Measurements from ENCODE around the gene GNG8. TPM values are rescaled to one million over a fixed set of nuclear protein-coding genes. Genes with fewer than 3 reads are reported as not detected.

The GNG8 gene
- polyA plus RNA-seq, 1 of the 3 experiments (the other 2 are of a cell fraction): not detected

DNA sequence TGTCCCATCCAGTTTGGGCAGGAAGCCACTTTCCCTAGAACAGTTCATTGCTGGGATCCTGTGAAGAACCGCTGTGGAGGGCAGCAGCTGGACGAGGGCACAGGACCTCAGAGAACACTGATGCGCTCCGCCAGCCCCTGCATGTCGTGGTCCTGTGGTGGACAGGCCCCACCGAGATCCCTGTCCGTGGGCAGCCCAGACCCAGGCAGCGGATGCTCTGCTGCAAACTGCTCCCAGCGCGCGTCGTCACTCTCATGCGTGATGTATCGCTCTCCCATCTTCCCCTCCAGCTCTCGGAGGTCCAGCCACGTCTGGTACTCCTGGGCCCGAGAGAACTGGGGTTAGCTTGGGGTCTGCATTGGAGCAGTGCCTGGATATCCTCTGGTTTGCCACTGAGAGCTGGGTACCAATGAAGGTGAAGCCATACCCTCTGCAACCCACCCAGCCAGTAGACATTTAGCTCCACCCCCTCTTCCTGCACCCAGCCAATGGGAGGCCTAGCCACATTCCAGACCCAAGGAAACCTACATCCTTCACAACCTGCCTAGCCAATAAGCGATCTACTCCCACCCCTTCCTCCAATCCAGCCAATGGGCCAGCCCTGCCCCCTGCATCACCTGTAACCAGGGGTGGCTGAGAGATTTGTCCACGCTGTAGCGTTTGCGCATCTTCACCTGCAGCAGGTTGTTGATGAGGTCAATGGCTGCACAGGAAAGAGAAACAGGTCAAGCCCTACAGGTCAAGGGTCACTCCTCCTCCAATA is 38.6 kb upstream of the GNG8 start:
- 96% methylated on average over 17 of the region's 21 CpGs for WGBS (ENCODE audit: low lambda C conversion rate)

DNA sequence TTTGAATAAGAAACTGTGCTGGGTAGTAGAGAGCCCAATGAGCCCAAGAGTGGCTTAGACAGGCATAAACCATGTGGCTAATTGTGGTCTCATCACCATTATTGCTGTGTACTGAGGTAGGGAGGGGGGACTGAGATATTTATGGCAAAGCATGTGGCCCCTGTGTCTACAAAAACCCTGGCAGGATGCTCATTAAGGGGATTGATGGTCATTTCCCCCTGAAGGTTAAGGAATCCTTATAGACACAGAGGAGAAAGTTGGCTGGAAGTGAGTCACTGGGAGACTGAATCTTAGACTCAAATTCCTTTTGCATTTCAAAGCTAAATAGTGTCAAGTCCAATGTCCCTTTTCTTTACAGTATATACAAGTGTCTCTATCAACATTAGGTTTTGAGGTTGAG is 34.8 kb upstream of the GNG8 start:
- Histone ChIP-seq H3K4me2 (0 out of 2 replicates have a peak overlapping the region, but pooled peaks have one; percentile 1), H2AFZ (ENCODE audit: low read depth) (no peak overlapping the region), H3K4me1 (ENCODE audit: control insufficient read depth in 1 of 2, insufficient read depth in 2 of 2, low read depth in 1 of 2, low read length in 1 of 2) (peaks cover 0 to 3% of the 10 kb centered on the region in 2 experiments; a peak in 1 of 4 replicates), H3K9me3 (no peaks in the 10 kb centered on the region), H3F3A (replicated peaks; ENCODE audit: insufficient read depth) (peaks cover 20% of the 10 kb centered on the region), H3K4me3 (ENCODE audit: low read depth in 2 of 2, low read length in 1 of 2) (no peak overlapping the region), H3K27ac (ENCODE audit: low read depth in 2 of 2, low read length in 1 of 2) (peak overlapping the region in 1 of 2 experiments; percentile 45; a peak in 2 of 4 replicates), H4K20me1 (ENCODE audit: insufficient read depth) (no peaks in the 10 kb centered on the region), H3K27me3 (ENCODE audit: insufficient read depth) (no peaks in the 10 kb centered on the region), H3K9me2 (no peaks in the 10 kb centered on the region), H3K79me2 (ENCODE audit: insufficient read depth) (no peaks in the 10 kb centered on the region), H3K36me3 (replicated peaks in 1 of 2; ENCODE audit: control insufficient read depth in 1 of 2, insufficient read depth in 2 of 2, low read length in 1 of 2) (peaks cover 0 to 9% of the 10 kb centered on the region in 2 experiments), H3K9ac (no peak overlapping the region)
- no peak for DNase-seq
- CTCF ChIA-PET: interaction anchor here (0.9 to 1.1 kb wide), 2 partner anchors 34 to 57 kb away, joined by 4 to 5 read pairs; no protein-coding TSS in a partner anchor
- TF ChIP-seq, protein P1, sequence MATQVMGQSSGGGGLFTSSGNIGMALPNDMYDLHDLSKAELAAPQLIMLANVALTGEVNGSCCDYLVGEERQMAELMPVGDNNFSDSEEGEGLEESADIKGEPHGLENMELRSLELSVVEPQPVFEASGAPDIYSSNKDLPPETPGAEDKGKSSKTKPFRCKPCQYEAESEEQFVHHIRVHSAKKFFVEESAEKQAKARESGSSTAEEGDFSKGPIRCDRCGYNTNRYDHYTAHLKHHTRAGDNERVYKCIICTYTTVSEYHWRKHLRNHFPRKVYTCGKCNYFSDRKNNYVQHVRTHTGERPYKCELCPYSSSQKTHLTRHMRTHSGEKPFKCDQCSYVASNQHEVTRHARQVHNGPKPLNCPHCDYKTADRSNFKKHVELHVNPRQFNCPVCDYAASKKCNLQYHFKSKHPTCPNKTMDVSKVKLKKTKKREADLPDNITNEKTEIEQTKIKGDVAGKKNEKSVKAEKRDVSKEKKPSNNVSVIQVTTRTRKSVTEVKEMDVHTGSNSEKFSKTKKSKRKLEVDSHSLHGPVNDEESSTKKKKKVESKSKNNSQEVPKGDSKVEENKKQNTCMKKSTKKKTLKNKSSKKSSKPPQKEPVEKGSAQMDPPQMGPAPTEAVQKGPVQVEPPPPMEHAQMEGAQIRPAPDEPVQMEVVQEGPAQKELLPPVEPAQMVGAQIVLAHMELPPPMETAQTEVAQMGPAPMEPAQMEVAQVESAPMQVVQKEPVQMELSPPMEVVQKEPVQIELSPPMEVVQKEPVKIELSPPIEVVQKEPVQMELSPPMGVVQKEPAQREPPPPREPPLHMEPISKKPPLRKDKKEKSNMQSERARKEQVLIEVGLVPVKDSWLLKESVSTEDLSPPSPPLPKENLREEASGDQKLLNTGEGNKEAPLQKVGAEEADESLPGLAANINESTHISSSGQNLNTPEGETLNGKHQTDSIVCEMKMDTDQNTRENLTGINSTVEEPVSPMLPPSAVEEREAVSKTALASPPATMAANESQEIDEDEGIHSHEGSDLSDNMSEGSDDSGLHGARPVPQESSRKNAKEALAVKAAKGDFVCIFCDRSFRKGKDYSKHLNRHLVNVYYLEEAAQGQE (IDR thresholded peaks at IDR 0.05; ENCODE audit: low read depth, low read length): no peak
- TF ChIP-seq, protein P2, sequence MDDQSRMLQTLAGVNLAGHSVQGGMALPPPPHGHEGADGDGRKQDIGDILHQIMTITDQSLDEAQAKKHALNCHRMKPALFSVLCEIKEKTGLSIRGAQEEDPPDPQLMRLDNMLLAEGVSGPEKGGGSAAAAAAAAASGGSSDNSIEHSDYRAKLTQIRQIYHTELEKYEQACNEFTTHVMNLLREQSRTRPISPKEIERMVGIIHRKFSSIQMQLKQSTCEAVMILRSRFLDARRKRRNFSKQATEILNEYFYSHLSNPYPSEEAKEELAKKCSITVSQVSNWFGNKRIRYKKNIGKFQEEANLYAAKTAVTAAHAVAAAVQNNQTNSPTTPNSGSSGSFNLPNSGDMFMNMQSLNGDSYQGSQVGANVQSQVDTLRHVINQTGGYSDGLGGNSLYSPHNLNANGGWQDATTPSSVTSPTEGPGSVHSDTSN (IDR thresholded peaks at IDR 0.05): no peak
- POLR2A ChIA-PET: no interaction called here

More for the DNA sequence above, 38.6 kb upstream of the GNG8 start:
- peak; percentile 100 for TF ChIP-seq RFX5 (IDR thresholded peaks at IDR 0.05; ENCODE audit: low read length)
- TF ChIP-seq, protein P3, sequence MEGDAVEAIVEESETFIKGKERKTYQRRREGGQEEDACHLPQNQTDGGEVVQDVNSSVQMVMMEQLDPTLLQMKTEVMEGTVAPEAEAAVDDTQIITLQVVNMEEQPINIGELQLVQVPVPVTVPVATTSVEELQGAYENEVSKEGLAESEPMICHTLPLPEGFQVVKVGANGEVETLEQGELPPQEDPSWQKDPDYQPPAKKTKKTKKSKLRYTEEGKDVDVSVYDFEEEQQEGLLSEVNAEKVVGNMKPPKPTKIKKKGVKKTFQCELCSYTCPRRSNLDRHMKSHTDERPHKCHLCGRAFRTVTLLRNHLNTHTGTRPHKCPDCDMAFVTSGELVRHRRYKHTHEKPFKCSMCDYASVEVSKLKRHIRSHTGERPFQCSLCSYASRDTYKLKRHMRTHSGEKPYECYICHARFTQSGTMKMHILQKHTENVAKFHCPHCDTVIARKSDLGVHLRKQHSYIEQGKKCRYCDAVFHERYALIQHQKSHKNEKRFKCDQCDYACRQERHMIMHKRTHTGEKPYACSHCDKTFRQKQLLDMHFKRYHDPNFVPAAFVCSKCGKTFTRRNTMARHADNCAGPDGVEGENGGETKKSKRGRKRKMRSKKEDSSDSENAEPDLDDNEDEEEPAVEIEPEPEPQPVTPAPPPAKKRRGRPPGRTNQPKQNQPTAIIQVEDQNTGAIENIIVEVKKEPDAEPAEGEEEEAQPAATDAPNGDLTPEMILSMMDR (IDR thresholded peaks at IDR 0.05): no peak
- peak; percentile 79 for DNase-seq
- Histone ChIP-seq H3K27me3 (ENCODE audit: insufficient read depth) (no peaks in the 10 kb centered on the region), H3K4me1 (ENCODE audit: control insufficient read depth in 1 of 2, insufficient read depth in 2 of 2, low read depth in 1 of 2, low read length in 1 of 2) (peaks cover 0 to 3% of the 10 kb centered on the region in 2 experiments; a peak in 1 of 4 replicates), H2AFZ (ENCODE audit: low read depth) (no peak overlapping the region), H3K9me3 (no peaks in the 10 kb centered on the region), H4K20me1 (ENCODE audit: insufficient read depth) (no peaks in the 10 kb centered on the region), H3K9ac (no peak overlapping the region), H3K4me2 (no peak overlapping the region), H3K79me2 (ENCODE audit: insufficient read depth) (no peaks in the 10 kb centered on the region), H3K36me3 (replicated peaks in 1 of 2; ENCODE audit: control insufficient read depth in 1 of 2, insufficient read depth in 2 of 2, low read length in 1 of 2) (peaks cover 7 to 21% of the 10 kb centered on the region in 2 experiments), H3K4me3 (ENCODE audit: low read depth in 2 of 2, low read length in 1 of 2) (no peak overlapping the region), H3F3A (replicated peaks; ENCODE audit: insufficient read depth) (peaks cover 20% of the 10 kb centered on the region), H3K27ac (ENCODE audit: low read depth in 2 of 2, low read length in 1 of 2) (no peak overlapping the region), H3K9me2 (no peaks in the 10 kb centered on the region)
- ChIA-PET CTCF (interaction anchor here (1.1 to 3.9 kb wide), 5 partner anchors 13 to 61 kb away, joined by 3 to 24 read pairs (median 4); partner anchors contain the start of gene DACT3), POLR2A (interaction anchor here (1.2 kb wide), 1 partner anchor 54 kb away, joined by 3 read pairs; no protein-coding TSS in a partner anchor)
